DOHH2 (cell line): ENCODE data around the gene KCNH3.
"Not testable (repeated sequence)": the region's sequence is repeated elsewhere in the genome, so short reads cannot be mapped to it uniquely, and the experiment has no call there.

Experiments
- CTCF ChIP-seq: fragments of 200-600 bp; sonication (generic); IDR thresholded peaks from one replicate; pipeline ENCODE4 v1.5.1; 2014; ENCODE audit warnings: antibody characterized with exemption, mild to moderate bottlenecking, low read depth, low read length; ENCODE audit not compliant: poor library complexity, severe bottlenecking
- EZH2phosphoT487 ChIP-seq: fragments of 200-600 bp; sonication (generic); IDR thresholded peaks from 2 replicates; pipeline ENCODE4 v1.6.1; 2017; ENCODE audit warnings: borderline replicate concordance, mild to moderate bottlenecking, antibody characterized with exemption, low read length, moderate library complexity, mixed read lengths

GRCh38 chr12:49509681-49510080 lies 29.1 kb upstream of the KCNH3 start:
- not testable (repeated sequence) for TF ChIP-seq CTCF, EZH2phosphoT487
